GM19351 (cell line): Measurements from ENCODE around the gene C1orf141.
"Not testable (repeated sequence)": the region's sequence is repeated elsewhere in the genome, so short reads cannot be mapped to it uniquely, and the experiment has no call there.

ENCODE experiments used
- ATAC-seq: cut with Tn5 transposase; IDR thresholded peaks from one replicate; pipeline ENCODE4 v1.9.1; 2021; ENCODE audit warnings: mild to moderate bottlenecking, moderate library complexity; ENCODE audit not compliant: unreplicated experiment

Gene C1orf141

GRCh38 chr1:67134695-67135094 is at the start of gene C1orf141:
TSS of gene C1orf141 (minus strand) at chr1:67134970. CDS start at chr1:67127240, 7,730 bp downstream.
- ATAC-seq: no peak

GRCh38 chr1:67175530-67176087 is 40.8 kb upstream of the C1orf141 start:
- ATAC-seq: no peak

GRCh38 chr1:67174716-67175284 is 40.0 kb upstream of the C1orf141 start:
- ATAC-seq: no peak

- ATAC-seq: no peak
Measured at GRCh38 chr1:67173988-67174387, 39.2 kb upstream of the C1orf141 start.

- peak; percentile 40 for ATAC-seq
Measured at GRCh38 chr1:67171978-67172377, 37.2 kb upstream of the C1orf141 start.

- no peak for ATAC-seq
Measured at GRCh38 chr1:67171574-67171955, 36.8 kb upstream of the C1orf141 start.

- ATAC-seq: no peak
Measured at GRCh38 chr1:67170751-67171573, 36.2 kb upstream of the C1orf141 start.

GRCh38 chr1:67169932-67170331 is 35.2 kb upstream of the C1orf141 start:
- ATAC-seq: no peak

GRCh38 chr1:67169496-67169895 is 34.7 kb upstream of the C1orf141 start:
- no peak for ATAC-seq

GRCh38 chr1:67166196-67166595 is 31.4 kb upstream of the C1orf141 start, which contains the start of gene IL23R:
TSS of gene IL23R (plus strand) at chr1:67166454. CDS start at chr1:67168121, 1,667 bp downstream.
- ATAC-seq: peak; percentile 88

GRCh38 chr1:67165468-67166041 is 30.8 kb upstream of the C1orf141 start:
- no peak for ATAC-seq

GRCh38 chr1:67162954-67163353 is 28.2 kb upstream of the C1orf141 start:
- peak; percentile 56 for ATAC-seq

- ATAC-seq: no peak
Measured at GRCh38 chr1:67159233-67159632, 24.5 kb upstream of the C1orf141 start.

GRCh38 chr1:67158401-67158800 is 23.6 kb upstream of the C1orf141 start:
- no peak for ATAC-seq

- ATAC-seq: no peak
Measured at GRCh38 chr1:67150931-67151330, 16.2 kb upstream of the C1orf141 start.

GRCh38 chr1:67149179-67149770 is 14.5 kb upstream of the C1orf141 start:
- peak; percentile 99 for ATAC-seq

GRCh38 chr1:67148516-67149178 is 13.9 kb upstream of the C1orf141 start:
- ATAC-seq: peak; percentile 3

- not testable (repeated sequence) for ATAC-seq
Measured at GRCh38 chr1:67147973-67148372, 13.2 kb upstream of the C1orf141 start.

GRCh38 chr1:67146539-67146938 is 11.8 kb upstream of the C1orf141 start:
- ATAC-seq: no peak

GRCh38 chr1:67146101-67146500 is 11.3 kb upstream of the C1orf141 start:
- no peak for ATAC-seq

GRCh38 chr1:67144696-67145095 is 9.9 kb upstream of the C1orf141 start:
- no peak for ATAC-seq
